HFF-Myc (cell line): ENCODE data around the gene LRRC3.

Experiments used
- DNase-seq: peaks from one replicate; pipeline ENCODE4 v3.0.0-alpha.2; 2011; ENCODE audit warnings: low read depth; ENCODE audit errors: extremely low read depth
- H3K4me3 ChIP-seq: replicated peaks from 2 replicates; pipeline ENCODE4 v1.5.1; 2011; ENCODE audit warnings: low read depth, mild to moderate bottlenecking, control low read depth, low read length
- TF ChIP-seq, protein P1 (sequence below): IDR thresholded peaks from 2 replicates; pipeline ENCODE4 v1.5.1; 2012; ENCODE audit warnings: mild to moderate bottlenecking, low read depth, low read length, control low read depth; ENCODE audit errors: missing control alignments

Gene LRRC3

DNA sequence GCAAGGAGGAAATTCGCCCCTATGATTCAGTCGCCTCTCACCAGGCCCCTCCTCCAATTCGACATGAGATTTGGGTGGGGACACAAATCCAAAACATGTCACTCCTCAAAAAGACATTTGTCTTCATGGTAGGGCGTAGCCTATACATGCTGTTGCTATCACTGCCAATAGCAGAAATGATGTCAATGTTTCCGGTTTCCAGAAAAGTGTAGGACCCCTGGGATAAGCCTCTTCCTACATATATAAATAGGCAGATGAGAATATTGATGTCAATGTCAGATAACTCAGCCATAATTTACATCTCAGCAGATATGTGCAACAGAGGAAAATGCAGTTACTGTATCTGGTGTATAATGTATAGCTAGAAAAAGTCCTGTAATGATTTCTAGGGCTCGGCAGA is 16.7 kb downstream of the LRRC3 start:
- no peak overlapping the region for H3K4me3 ChIP-seq
- TF ChIP-seq, protein P1, sequence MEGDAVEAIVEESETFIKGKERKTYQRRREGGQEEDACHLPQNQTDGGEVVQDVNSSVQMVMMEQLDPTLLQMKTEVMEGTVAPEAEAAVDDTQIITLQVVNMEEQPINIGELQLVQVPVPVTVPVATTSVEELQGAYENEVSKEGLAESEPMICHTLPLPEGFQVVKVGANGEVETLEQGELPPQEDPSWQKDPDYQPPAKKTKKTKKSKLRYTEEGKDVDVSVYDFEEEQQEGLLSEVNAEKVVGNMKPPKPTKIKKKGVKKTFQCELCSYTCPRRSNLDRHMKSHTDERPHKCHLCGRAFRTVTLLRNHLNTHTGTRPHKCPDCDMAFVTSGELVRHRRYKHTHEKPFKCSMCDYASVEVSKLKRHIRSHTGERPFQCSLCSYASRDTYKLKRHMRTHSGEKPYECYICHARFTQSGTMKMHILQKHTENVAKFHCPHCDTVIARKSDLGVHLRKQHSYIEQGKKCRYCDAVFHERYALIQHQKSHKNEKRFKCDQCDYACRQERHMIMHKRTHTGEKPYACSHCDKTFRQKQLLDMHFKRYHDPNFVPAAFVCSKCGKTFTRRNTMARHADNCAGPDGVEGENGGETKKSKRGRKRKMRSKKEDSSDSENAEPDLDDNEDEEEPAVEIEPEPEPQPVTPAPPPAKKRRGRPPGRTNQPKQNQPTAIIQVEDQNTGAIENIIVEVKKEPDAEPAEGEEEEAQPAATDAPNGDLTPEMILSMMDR, result no peak
- no peak for DNase-seq

DNA sequence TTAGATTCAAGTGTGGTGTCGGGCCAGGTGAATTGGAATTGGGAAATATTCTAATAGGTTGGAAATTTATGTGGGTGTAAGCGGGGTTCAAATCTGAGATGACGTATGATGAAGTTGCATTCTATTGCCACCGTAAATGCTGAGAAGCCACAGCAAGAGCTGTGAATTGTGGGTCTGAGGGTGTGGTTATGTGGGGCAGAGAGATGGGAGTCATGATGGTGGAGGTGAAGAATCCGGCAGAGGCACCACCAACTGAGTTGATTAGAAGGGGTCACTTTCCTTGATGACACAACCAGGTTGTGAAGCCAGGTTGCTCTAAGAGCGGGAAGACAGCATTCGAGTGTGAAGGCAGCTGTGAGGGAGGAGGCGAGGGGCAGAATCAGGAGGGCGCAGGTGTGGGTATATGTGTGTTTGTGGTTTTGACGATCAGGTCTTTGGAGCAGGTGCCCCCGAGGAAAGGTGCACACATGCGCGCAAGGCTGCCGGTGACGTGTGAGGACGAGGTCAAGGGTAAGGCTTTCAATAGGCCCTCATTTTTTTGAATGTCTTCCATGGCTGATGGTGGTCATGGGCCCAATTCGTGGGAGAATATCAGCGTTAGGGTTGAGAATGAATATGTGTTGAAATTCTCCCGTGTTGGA is 18.7 kb downstream of the LRRC3 start:
- H3K4me3 ChIP-seq, result no peak overlapping the region
- TF ChIP-seq, protein P1, result no peak
- no peak for DNase-seq

DNA sequence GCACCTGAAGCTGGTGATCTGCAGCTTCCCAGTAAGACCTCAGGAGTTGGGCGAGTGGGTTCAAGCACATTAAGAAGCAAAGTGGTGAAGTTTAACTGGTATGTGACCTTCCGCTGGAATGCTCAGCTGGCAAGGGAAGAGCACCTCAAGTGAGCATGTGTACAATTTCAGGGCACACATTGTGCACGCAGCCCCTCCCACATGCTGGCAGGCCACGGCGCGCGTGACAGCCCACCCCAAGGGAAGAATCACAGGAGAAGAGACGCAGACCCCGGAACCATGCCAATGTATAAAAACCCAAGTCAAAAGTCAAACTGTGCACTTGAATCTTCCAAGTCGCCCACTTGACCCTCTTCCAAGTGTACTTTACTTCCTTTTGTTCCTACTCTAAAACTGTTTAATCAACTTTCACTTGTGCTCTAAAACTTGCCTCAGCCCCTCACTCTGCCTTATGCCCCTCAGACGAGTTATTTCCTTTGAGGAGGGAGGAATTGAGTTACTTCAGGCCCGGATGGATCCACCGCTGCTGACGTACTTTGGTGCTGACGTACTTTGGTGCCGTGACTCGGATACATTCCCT is 20.0 kb downstream of the LRRC3 start:
- no peak overlapping the region for H3K4me3 ChIP-seq
- TF ChIP-seq, protein P1, result no peak
- DNase-seq, result no peak

DNA sequence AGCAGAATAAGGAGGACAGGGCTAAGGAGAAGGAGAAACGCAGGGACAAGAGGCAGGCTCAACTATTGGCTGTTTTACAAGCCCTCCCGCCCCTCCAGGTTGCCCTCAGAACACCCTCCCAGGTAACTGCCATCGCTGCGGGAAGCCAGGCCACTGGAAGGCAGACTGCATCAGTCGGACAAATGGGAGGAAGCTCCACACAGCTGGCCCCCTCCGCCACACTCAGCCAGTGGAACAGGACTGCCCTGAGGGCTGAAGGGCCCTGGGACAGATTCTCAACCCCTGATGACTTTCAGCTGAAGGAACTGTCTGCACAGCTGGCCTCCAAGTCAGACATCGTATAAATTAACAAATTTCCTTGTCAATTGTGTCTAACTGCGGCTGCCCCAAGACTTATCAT is 21.8 kb downstream of the LRRC3 start:
- TF ChIP-seq, protein P1, result no peak
- no peak overlapping the region for H3K4me3 ChIP-seq
- DNase-seq, result no peak

DNA sequence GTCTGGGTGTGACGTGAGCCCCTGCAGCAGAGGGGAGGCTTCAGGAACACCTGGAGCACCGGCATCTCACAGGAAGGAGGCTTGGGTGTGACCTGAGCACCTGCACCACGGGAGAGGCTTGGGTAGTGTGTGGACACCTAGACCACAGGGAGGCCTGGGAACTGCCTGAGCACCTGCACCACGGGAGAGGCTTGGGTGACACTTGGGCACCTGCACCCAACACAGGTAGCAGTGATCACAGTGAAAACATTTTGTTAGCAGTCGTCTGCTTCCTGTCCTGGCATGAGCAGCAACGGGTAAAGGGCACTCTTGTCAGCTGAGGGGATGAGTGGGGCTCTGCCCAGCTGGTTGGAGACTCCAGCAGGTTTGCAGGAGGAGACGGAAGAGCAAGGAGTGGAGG is 22.4 kb downstream of the LRRC3 start:
- H3K4me3 ChIP-seq, result no peak overlapping the region
- DNase-seq, result no peak
- TF ChIP-seq, protein P1, result no peak

DNA sequence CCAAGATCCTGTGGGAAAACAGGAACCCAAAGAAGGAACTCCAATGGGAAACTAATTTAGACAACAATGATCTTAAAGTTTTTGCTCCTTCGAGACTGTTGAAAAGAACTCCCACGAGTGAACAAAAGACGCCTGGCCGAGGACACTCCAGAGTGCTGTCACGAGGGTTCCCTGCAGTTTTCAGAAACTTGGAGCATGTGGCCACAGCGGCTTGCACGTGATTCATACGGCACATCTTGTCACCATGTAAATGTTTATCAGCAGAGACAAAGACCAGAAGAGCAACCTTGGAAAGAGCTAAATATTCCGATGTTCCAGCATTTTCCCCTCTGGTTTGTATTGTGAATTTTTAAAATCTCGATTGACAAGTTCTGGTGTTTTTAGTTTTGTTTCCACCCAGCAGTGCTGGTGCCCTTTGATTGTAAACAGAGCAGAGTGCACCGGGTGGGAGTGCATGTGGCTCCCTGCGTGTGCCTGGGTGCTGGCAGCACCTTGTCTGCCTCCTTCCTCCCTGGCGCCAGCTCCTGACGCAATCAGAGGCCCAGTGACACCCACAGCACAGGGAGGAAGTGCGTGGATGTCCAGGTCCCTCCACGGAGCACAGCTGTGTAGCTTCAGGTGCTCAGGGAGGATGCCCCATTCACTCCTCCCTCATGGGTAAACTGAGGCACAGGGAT is 23.0 kb downstream of the LRRC3 start:
- no peak overlapping the region for H3K4me3 ChIP-seq
- no peak for DNase-seq
- TF ChIP-seq, protein P1, result no peak
